Epithelial cell of prostate (primary cell): Measurements from ENCODE around the gene NEDD4L.
"Not testable (repeated sequence)": the region's sequence is repeated elsewhere in the genome, so short reads cannot be mapped to it uniquely, and the experiment has no call there.

ENCODE experiments used
- DNase-seq: peaks from one replicate; pipeline ENCODE4 v3.0.0-alpha.2; 2011; ENCODE audit warnings: low read depth, low spot score
- H3K27ac ChIP-seq: fragments of 450-650 bp; 2 replicates; pipeline ENCODE4 v1.5.1; 2017; ENCODE audit warnings: mild to moderate bottlenecking

The NEDD4L gene

GRCh38 chr18:58378411-58379379 is 334.7 kb downstream of the NEDD4L start:
- DNase-seq: no peak
- H3K27ac ChIP-seq: no peak overlapping the region

GRCh38 chr18:58379443-58379842 is 335.4 kb downstream of the NEDD4L start:
- H3K27ac ChIP-seq: no peak overlapping the region
- no peak for DNase-seq

- not testable (repeated sequence) for DNase-seq, H3K27ac ChIP-seq
These were observed 336.1 kb downstream of the NEDD4L start for GRCh38 chr18:58380113-58380512.

- DNase-seq: no peak
- no peak overlapping the region for H3K27ac ChIP-seq
These were observed 337.8 kb downstream of the NEDD4L start for GRCh38 chr18:58381676-58382411.

- DNase-seq: no peak
- no peak overlapping the region for H3K27ac ChIP-seq
These were observed 338.4 kb downstream of the NEDD4L start for GRCh38 chr18:58382446-58382845.

- DNase-seq: no peak
- no peak overlapping the region for H3K27ac ChIP-seq
These were observed 341.4 kb downstream of the NEDD4L start for GRCh38 chr18:58385472-58385871.

- no peak overlapping the region for H3K27ac ChIP-seq
- DNase-seq: no peak
These were observed 342.8 kb downstream of the NEDD4L start for GRCh38 chr18:58386780-58387179.

GRCh38 chr18:58387716-58388115 is 343.7 kb downstream of the NEDD4L start:
- no peak for DNase-seq

GRCh38 chr18:58388736-58389135 is 344.7 kb downstream of the NEDD4L start:
- DNase-seq: no peak
- no peak overlapping the region for H3K27ac ChIP-seq

More at GRCh38 chr18:58387716-58388115, 343.7 kb downstream of the NEDD4L start:
- no peak overlapping the region for H3K27ac ChIP-seq

GRCh38 chr18:58389745-58390144 is 345.7 kb downstream of the NEDD4L start:
- DNase-seq: no peak
- no peak overlapping the region for H3K27ac ChIP-seq

- no peak for DNase-seq
- H3K27ac ChIP-seq: no peak overlapping the region
These were observed 346.4 kb downstream of the NEDD4L start for GRCh38 chr18:58390399-58390798.

- H3K27ac ChIP-seq: no peak overlapping the region
- no peak for DNase-seq
These were observed 347.3 kb downstream of the NEDD4L start for GRCh38 chr18:58391231-58391825.

- H3K27ac ChIP-seq: no peak overlapping the region
- DNase-seq: no peak
These were observed 347.9 kb downstream of the NEDD4L start for GRCh38 chr18:58391932-58392323.

GRCh38 chr18:58392324-58393000 is 348.4 kb downstream of the NEDD4L start:
- no peak overlapping the region for H3K27ac ChIP-seq
- DNase-seq: no peak

- no peak overlapping the region for H3K27ac ChIP-seq
- no peak for DNase-seq
These were observed 349.3 kb downstream of the NEDD4L start for GRCh38 chr18:58393295-58393694.

- DNase-seq: no peak
- no peak overlapping the region for H3K27ac ChIP-seq
These were observed 350.0 kb downstream of the NEDD4L start for GRCh38 chr18:58394046-58394445.

GRCh38 chr18:58394602-58395425 is 350.8 kb downstream of the NEDD4L start:
- no peak overlapping the region for H3K27ac ChIP-seq
- DNase-seq: no peak

- DNase-seq: no peak
- H3K27ac ChIP-seq: no peak overlapping the region
These were observed 352.1 kb downstream of the NEDD4L start for GRCh38 chr18:58396144-58396543.

- H3K27ac ChIP-seq: no peak overlapping the region
- DNase-seq: no peak
These were observed 352.9 kb downstream of the NEDD4L start for GRCh38 chr18:58396966-58397365.
